PC-3 (cell line): ENCODE data around the gene PLP1. TPM values are rescaled to one million over a fixed set of nuclear protein-coding genes. Genes with fewer than 3 reads are reported as not detected.

Experiments
- ATAC-seq: fragments of 200-7000 bp; cut with Tn5 transposase; 2 replicates; pipeline ENCODE4 v1.9.1; 2020; ENCODE audit warnings: mild to moderate bottlenecking, moderate library complexity
- BruUV-seq: library from RNA; stranded (reverse); fragments of 400-500 nt; replicated peaks from 2 replicates; lab custom pipeline; 2021; lab: Mats Ljungman, UMichigan
- CTCF ChIA-PET: fragments of 300-600 bp; sonication (Branson Sonifier 250); formaldehyde crosslinking; loops from one replicate; lab custom pipeline; 2022; ENCODE audit warnings: antibody characterized with exemption; lab: Charles Lee
- POLR2A ChIA-PET: fragments of 300-600 bp; sonication (Branson Sonifier 250); formaldehyde crosslinking; loops from one replicate; lab custom pipeline; 2022; ENCODE audit warnings: antibody characterized with exemption; ENCODE audit not compliant: unreplicated experiment; lab: Charles Lee
- DNase-seq: peaks from one replicate; pipeline ENCODE4 v3.0.0-alpha.2; 2015
- H2AFZ ChIP-seq: fragments of 300-600 bp; sonication (generic); 2 replicates; pipeline ENCODE4 v1.6.0; 2016; ENCODE audit warnings: antibody characterized with exemption, low read length
- H3F3A ChIP-seq: fragments of 300-600 bp; sonication (generic); one replicate; pipeline ENCODE4 v1.6.0; 2017; ENCODE audit warnings: antibody characterized with exemption, low read length, control low read depth, mild to moderate bottlenecking; ENCODE audit not compliant: unreplicated experiment
- H3K27ac ChIP-seq: fragments of 300-600 bp; sonication (generic); 2 replicates; pipeline ENCODE4 v1.5.1; 2016; ENCODE audit warnings: mild to moderate bottlenecking, low read length
- H3K27me3 ChIP-seq: fragments of 300-600 bp; sonication (generic); 2 replicates; pipeline ENCODE4 v1.6.1; 2016; ENCODE audit warnings: low read length, mixed read lengths
- H3K36me3 ChIP-seq: fragments of 300-600 bp; sonication (generic); 2 replicates; pipeline ENCODE4 v1.6.1; 2016; ENCODE audit warnings: low read depth, mixed run types, low read length, mixed read lengths
- H3K4me1 ChIP-seq: fragments of 300-600 bp; sonication (generic); 2 replicates; pipeline ENCODE4 v1.5.1; 2016; ENCODE audit warnings: low read length; ENCODE audit not compliant: insufficient read depth
- H3K4me2 ChIP-seq: fragments of 300-600 bp; sonication (generic); 2 replicates; pipeline ENCODE4 v1.6.0; 2016; ENCODE audit warnings: low read length
- H3K4me3 ChIP-seq: fragments of 300-600 bp; sonication (generic); 2 replicates; pipeline ENCODE4 v1.5.1; 2016; ENCODE audit warnings: mild to moderate bottlenecking, low read length, mixed read lengths
- H3K79me2 ChIP-seq: fragments of 300-600 bp; sonication (generic); 2 replicates; pipeline ENCODE4 v1.6.1; 2017; ENCODE audit warnings: low read length, mixed read lengths
- H3K9ac ChIP-seq: fragments of 300-600 bp; sonication (generic); 2 replicates; pipeline ENCODE4 v1.6.0; 2016; ENCODE audit warnings: mild to moderate bottlenecking, low read length
- H3K9me2 ChIP-seq: fragments of 300-600 bp; sonication (generic); replicated peaks from 2 replicates; pipeline ENCODE4 v1.6.1; 2016; ENCODE audit warnings: mixed run types, low read length, mixed read lengths
- H3K9me3 ChIP-seq: fragments of 300-600 bp; sonication (generic); 2 replicates; pipeline ENCODE4 v1.6.1; 2016; ENCODE audit warnings: low read length, mixed read lengths
- H4K20me1 ChIP-seq: fragments of 300-600 bp; sonication (generic); 2 replicates; pipeline ENCODE4 v1.6.1; 2016; ENCODE audit warnings: low read length, mixed read lengths
- EZH2 ChIP-seq: fragments of 300-600 bp; sonication (generic); IDR thresholded peaks from one replicate; pipeline ENCODE4 v1.6.1; 2017; ENCODE audit warnings: antibody characterized with exemption, mild to moderate bottlenecking, low read length; ENCODE audit not compliant: unreplicated experiment
- EZH2phosphoT487 ChIP-seq: fragments of 300-600 bp; sonication (generic); IDR thresholded peaks from 2 replicates; pipeline ENCODE4 v1.6.1; 2018; ENCODE audit warnings: mild to moderate bottlenecking, antibody characterized with exemption, low read length, borderline replicate concordance
- intact Hi-C: fragments of 100-400 bp; cut with micrococcal nuclease; formaldehyde crosslinking; loops from 2 replicates; pipeline ENCODE4 v1.9.0; 2023
- total RNA-seq: library from RNA; depleted of rRNA; stranded (reverse); fragments of >200 nt; gene quantifications from 2 replicates; pipeline ENCODE4 v1.2.3, GENCODE V29; 2014
- TF ChIP-seq, protein P1 (sequence below): fragments of 300-600 bp; sonication (generic); conservative IDR thresholded peaks from 2 replicates; pipeline ENCODE4 v1.5.1; 2017; ENCODE audit warnings: antibody characterized with exemption, low read depth, mild to moderate bottlenecking, low read length

Gene PLP1
- total RNA-seq, 1 experiment from 2014 or later: not detected

DNA sequence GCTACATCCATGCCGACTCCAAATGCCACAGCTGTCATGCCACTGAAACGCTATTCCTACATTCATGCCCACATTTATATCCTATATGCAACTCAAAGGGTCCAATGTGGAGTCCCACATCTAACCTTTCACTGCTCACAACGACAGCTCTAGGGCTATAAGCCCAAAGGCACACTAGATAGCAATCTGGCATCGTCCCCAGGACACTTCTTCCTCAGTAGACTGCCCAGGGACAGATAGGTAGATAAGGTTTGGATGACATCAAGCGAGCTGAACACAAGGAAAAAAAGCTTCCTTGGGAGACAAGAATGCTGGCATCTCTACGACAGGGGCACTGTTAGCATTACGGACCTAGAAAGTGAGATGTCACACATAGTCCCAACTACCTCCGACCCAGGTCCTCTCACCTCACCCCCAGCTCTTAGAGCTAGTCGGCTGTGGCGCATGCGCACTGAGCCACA lies 54.7 kb downstream of the PLP1 start:
- Histone ChIP-seq H3K36me3 (no peaks in the 10 kb centered on the region), H3K4me3 (peak overlapping the region; percentile 80), H3K4me2 (peak overlapping the region; percentile 95), H3K9me3 (no peaks in the 10 kb centered on the region), H4K20me1 (no peaks in the 10 kb centered on the region), H3K27me3 (no peaks in the 10 kb centered on the region), H3K9ac (no peak overlapping the region), H3K4me1 (peaks cover 8% of the 10 kb centered on the region), H2AFZ (peak overlapping the region; percentile 99), H3K9me2 (no peaks in the 10 kb centered on the region), H3K79me2 (no peaks in the 10 kb centered on the region), H3K27ac (no peak overlapping the region), H3F3A (no peaks in the 10 kb centered on the region)
- ChIA-PET POLR2A (interaction anchor here (0.6 kb wide), 1 partner anchor 313 kb away, joined by 5 read pairs; no protein-coding TSS in a partner anchor), CTCF (interaction anchor here (0.6 kb wide), 1 partner anchor 79 kb away, joined by 3 read pairs; no protein-coding TSS in a partner anchor)
- ATAC-seq (no peak), DNase-seq (peak; percentile 64)
- intact Hi-C loops: no loop called here
- TF ChIP-seq EZH2phosphoT487 (no peak), EZH2 (no peak)
- TF ChIP-seq, protein P1, sequence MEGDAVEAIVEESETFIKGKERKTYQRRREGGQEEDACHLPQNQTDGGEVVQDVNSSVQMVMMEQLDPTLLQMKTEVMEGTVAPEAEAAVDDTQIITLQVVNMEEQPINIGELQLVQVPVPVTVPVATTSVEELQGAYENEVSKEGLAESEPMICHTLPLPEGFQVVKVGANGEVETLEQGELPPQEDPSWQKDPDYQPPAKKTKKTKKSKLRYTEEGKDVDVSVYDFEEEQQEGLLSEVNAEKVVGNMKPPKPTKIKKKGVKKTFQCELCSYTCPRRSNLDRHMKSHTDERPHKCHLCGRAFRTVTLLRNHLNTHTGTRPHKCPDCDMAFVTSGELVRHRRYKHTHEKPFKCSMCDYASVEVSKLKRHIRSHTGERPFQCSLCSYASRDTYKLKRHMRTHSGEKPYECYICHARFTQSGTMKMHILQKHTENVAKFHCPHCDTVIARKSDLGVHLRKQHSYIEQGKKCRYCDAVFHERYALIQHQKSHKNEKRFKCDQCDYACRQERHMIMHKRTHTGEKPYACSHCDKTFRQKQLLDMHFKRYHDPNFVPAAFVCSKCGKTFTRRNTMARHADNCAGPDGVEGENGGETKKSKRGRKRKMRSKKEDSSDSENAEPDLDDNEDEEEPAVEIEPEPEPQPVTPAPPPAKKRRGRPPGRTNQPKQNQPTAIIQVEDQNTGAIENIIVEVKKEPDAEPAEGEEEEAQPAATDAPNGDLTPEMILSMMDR: no peak
- no TSS peak for BruUV-seq

DNA sequence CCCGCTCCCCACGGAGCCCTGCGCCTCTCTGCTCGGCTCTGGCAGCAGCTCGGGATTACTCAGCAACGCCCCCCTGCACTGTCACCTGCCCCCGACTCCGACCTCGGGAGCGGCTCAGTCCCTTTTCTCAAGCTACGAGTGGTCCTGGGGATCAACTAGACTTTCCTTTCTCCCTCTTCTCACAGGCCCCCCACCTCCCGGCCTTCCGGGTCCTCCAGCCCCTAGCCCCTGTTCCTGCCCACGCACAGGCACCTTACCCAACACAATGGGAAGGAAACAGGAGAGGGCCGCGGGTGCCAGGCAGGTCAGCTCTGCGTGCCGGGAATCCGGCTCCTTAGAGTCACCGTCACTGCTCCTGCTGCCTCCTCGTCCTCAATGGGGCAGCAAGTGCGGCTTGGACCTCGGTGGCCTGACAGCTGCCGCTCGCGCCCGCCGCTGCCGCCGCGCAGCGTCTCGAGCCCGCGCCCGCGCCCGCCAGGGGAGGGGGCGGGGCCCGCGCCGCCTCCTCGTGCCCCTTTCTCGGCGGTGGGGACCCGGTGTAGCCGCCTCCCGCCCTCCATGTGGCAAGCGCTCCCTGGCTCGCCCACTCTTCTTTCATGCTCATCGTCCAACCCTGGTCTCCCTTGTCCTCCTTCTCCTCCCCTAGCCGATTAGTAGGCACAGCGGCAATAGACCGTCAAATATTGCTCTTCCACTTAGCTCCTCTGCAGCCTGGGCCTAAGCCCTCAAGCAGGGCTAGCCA lies 55.3 kb downstream of the PLP1 start, which contains the start of gene RAB9B:
TSS of gene RAB9B (minus strand) at position 455 of the 742 bp plus-strand sequence. CDS start 6,473 bp downstream, outside the sequence.
- Histone ChIP-seq H3K9me3 (no peaks in the 10 kb centered on the region), H4K20me1 (no peaks in the 10 kb centered on the region), H3K9ac (peak within 1 kb of the TSS; percentile 42), H3K9me2 (no peaks in the 10 kb centered on the region), H3K4me3 (peak within 1 kb of the TSS; percentile 80), H3K27ac (no peak within 1 kb of the TSS), H3K4me1 (peaks cover 8% of the 10 kb centered on the region), H2AFZ (peak within 1 kb of the TSS; percentile 99), H3F3A (no peaks in the 10 kb centered on the region), H3K79me2 (no peaks in the 10 kb centered on the region), H3K4me2 (peak within 1 kb of the TSS; percentile 95), H3K27me3 (no peaks in the 10 kb centered on the region), H3K36me3 (no peaks in the 10 kb centered on the region)
- TSS peak; percentile 45 for BruUV-seq
- ATAC-seq (peak; percentile 91), DNase-seq (peak; percentile 22)
- intact Hi-C loops: no loop called here
- ChIA-PET POLR2A (interaction anchor here (0.6 kb wide), 1 partner anchor 314 kb away, joined by 5 read pairs; no protein-coding TSS in a partner anchor), CTCF (interaction anchor here (0.6 kb wide), 1 partner anchor 80 kb away, joined by 3 read pairs; no protein-coding TSS in a partner anchor)
- TF ChIP-seq, protein P1: no peak
- no peak for TF ChIP-seq EZH2
- no peak for TF ChIP-seq EZH2phosphoT487

GRCh38 chrX:103839404-103839803 lies 62.8 kb downstream of the PLP1 start:
- POLR2A ChIA-PET: no interaction called here
- intact Hi-C loops: no loop called here

More at GRCh38 chrX:103839404-103839803, 62.8 kb downstream of the PLP1 start:
- H3K9me3 ChIP-seq: peaks cover 3% of the 10 kb centered on the region; the same call in 1 of the 2 replicates
- ATAC-seq (no peak), DNase-seq (peak; percentile 55)
- H3K4me1 ChIP-seq: no peaks in the 10 kb centered on the region
- BruUV-seq: no TSS peak
- no peaks in the 10 kb centered on the region for H3K27me3 ChIP-seq
- TF ChIP-seq EZH2phosphoT487 (no peak), EZH2 (no peak)
- TF ChIP-seq, protein P1: no peak
- CTCF ChIA-PET: no interaction called here
- no peak overlapping the region for H3K4me2 ChIP-seq
- H3K4me3 ChIP-seq: no peak overlapping the region
- H3K9me2 ChIP-seq: no peaks in the 10 kb centered on the region
- H4K20me1 ChIP-seq: no peaks in the 10 kb centered on the region
- H3K27ac ChIP-seq: no peak overlapping the region
- no peaks in the 10 kb centered on the region for H3K79me2 ChIP-seq
- H3K36me3 ChIP-seq: no peaks in the 10 kb centered on the region
- no peak overlapping the region for H2AFZ ChIP-seq
- H3F3A ChIP-seq: no peaks in the 10 kb centered on the region
- no peak overlapping the region for H3K9ac ChIP-seq
